Measurements from ENCODE around the gene TBC1D24.

Gene TBC1D24

DNA sequence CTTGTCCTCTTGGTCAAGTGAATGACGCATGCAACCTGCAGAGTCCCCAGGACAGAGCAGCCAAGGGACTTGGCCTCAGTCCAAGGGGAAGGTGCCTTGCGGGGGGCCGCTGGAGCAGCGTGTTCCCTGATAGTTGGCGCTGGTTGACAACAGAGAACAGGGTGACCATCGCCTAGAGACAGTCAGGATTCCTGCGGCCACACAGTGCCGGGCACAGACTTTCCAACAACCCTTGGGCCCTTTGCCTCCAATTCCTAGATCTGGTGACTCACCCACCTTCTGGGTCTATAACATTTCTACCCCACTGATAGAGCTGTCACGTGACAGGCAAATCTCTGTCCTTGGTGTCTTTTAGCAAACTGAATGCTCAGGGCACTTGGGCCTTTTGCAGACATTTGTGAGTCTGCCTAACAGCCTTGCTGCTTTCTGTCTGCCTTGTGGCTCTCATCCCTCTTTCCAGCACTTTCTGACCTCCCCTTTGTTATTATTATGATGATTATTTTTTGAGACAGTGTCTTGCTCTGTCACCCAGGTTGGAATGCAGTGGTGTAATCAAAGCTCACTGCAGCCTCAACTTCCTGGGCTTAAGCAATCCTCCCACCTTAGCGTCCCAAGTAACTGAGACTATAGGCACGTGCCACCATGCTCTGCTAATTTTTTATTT is 26.9 kb upstream of the TBC1D24 start:
- H3K9me2 ChIP-seq (replicated peaks; ENCODE audit: insufficient read depth, low read length): no peaks in the 10 kb centered on the region
- no peak overlapping the region for H2AFZ ChIP-seq (ENCODE audit: low read depth, low read length, severe bottlenecking)
- no peak overlapping the region for H3K27ac ChIP-seq (ENCODE audit: low read depth, low read length)
- no peaks in the 10 kb centered on the region for H3K79me2 ChIP-seq (ENCODE audit: insufficient read depth, low read length)
- H3K9me3 ChIP-seq (ENCODE audit: insufficient read depth, low read length): no peaks in the 10 kb centered on the region
- no peak overlapping the region for H3K4me3 ChIP-seq (ENCODE audit: insufficient read depth, low read length, poor library complexity, severe bottlenecking)
- peaks cover 18% of the 10 kb centered on the region; the same call in 1 of the 2 replicates for H3K36me3 ChIP-seq (ENCODE audit: low read length)
- no peak overlapping the region for H3K9ac ChIP-seq (ENCODE audit: low read length)
- no peaks in the 10 kb centered on the region for H3K27me3 ChIP-seq (ENCODE audit: low read length)
- H4K20me1 ChIP-seq (ENCODE audit: low read depth, low read length): no peaks in the 10 kb centered on the region; the same call in 1 of the 2 replicates
- no peak overlapping the region for H3K4me2 ChIP-seq (ENCODE audit: low read depth, low read length, poor library complexity, severe bottlenecking)
- TF ChIP-seq EZH2phosphoT487 (conservative IDR thresholded peaks at IDR 0.05; ENCODE audit: low read length): no peak
- TF ChIP-seq, protein P1, sequence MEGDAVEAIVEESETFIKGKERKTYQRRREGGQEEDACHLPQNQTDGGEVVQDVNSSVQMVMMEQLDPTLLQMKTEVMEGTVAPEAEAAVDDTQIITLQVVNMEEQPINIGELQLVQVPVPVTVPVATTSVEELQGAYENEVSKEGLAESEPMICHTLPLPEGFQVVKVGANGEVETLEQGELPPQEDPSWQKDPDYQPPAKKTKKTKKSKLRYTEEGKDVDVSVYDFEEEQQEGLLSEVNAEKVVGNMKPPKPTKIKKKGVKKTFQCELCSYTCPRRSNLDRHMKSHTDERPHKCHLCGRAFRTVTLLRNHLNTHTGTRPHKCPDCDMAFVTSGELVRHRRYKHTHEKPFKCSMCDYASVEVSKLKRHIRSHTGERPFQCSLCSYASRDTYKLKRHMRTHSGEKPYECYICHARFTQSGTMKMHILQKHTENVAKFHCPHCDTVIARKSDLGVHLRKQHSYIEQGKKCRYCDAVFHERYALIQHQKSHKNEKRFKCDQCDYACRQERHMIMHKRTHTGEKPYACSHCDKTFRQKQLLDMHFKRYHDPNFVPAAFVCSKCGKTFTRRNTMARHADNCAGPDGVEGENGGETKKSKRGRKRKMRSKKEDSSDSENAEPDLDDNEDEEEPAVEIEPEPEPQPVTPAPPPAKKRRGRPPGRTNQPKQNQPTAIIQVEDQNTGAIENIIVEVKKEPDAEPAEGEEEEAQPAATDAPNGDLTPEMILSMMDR (IDR thresholded peaks at IDR 0.05; ENCODE audit: insufficient read depth, low read length, poor library complexity, severe bottlenecking): no peak
- no peaks in the 10 kb centered on the region for H3F3A ChIP-seq (ENCODE audit: insufficient read depth)

DNA sequence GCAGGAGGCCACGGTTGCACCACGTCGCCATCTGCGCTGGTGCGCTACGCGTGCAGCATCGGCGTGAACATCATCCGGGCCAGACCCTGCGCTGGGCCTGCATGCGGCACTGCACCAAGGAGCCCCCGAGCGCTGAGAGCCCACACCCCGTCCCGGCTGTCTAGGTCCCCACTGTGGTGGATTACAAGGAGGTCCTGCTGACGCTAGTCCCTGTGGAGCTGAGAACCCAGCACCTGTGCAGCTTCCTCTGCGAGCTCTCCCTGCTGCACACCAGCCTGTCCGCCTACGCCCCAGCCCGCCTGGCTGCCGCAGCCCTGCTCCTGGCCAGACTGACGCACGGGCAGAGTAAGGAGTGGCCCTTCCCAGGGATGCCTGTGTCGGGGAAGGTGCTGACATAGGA is 25.8 kb upstream of the TBC1D24 start:
- Histone ChIP-seq H3K27me3 (ENCODE audit: low read length) (no peaks in the 10 kb centered on the region), H3K9ac (ENCODE audit: low read length) (no peak overlapping the region), H3K4me2 (ENCODE audit: low read depth, low read length, poor library complexity, severe bottlenecking) (no peak overlapping the region), H4K20me1 (ENCODE audit: low read depth, low read length) (no peaks in the 10 kb centered on the region; the same call in 1 of the 2 replicates), H3K4me3 (ENCODE audit: insufficient read depth, low read length, poor library complexity, severe bottlenecking) (no peak overlapping the region), H3K79me2 (ENCODE audit: insufficient read depth, low read length) (no peaks in the 10 kb centered on the region), H3K36me3 (ENCODE audit: low read length) (peaks cover 12% of the 10 kb centered on the region; the same call in 1 of the 2 replicates), H3F3A (ENCODE audit: insufficient read depth) (no peaks in the 10 kb centered on the region), H3K9me3 (ENCODE audit: insufficient read depth, low read length) (no peaks in the 10 kb centered on the region), H3K9me2 (replicated peaks; ENCODE audit: insufficient read depth, low read length) (no peaks in the 10 kb centered on the region), H3K27ac (ENCODE audit: low read depth, low read length) (no peak overlapping the region), H2AFZ (ENCODE audit: low read depth, low read length, severe bottlenecking) (no peak overlapping the region)
- TF ChIP-seq EZH2phosphoT487 (conservative IDR thresholded peaks at IDR 0.05; ENCODE audit: low read length): no peak
- TF ChIP-seq, protein P1 (IDR thresholded peaks at IDR 0.05; ENCODE audit: insufficient read depth, low read length, poor library complexity, severe bottlenecking): no peak

DNA sequence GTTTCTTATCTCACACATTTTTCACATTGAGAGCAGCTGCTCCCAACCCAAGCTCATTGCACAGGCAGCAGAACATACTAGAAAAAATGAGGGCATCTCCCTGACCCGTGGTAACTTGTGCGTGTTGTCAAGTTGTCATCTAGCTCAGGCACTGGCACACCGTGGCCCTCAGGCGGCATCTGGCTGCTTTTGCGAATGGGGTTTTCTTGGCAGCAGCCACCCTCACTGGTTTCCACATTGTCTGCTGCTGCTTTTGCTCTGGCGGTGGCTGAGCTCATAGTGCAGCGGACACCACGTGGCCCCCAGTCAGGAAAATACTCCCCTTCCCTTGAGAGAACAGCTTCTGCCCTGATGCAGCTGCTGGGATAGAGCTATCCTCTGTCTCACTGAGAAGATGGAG is 24.4 kb upstream of the TBC1D24 start:
- no peak overlapping the region for H2AFZ ChIP-seq (ENCODE audit: low read depth, low read length, severe bottlenecking)
- H3K9ac ChIP-seq (ENCODE audit: low read length): no peak overlapping the region
- no peaks in the 10 kb centered on the region for H3K27me3 ChIP-seq (ENCODE audit: low read length)
- no peak overlapping the region for H3K4me2 ChIP-seq (ENCODE audit: low read depth, low read length, poor library complexity, severe bottlenecking)
- H3F3A ChIP-seq (ENCODE audit: insufficient read depth): no peaks in the 10 kb centered on the region
- no peaks in the 10 kb centered on the region for H3K9me2 ChIP-seq (replicated peaks; ENCODE audit: insufficient read depth, low read length)
- no peaks in the 10 kb centered on the region; the same call in 1 of the 2 replicates for H4K20me1 ChIP-seq (ENCODE audit: low read depth, low read length)
- H3K36me3 ChIP-seq (ENCODE audit: low read length): peaks cover 15% of the 10 kb centered on the region; the same call in 1 of the 2 replicates
- H3K79me2 ChIP-seq (ENCODE audit: insufficient read depth, low read length): no peaks in the 10 kb centered on the region
- no peak overlapping the region for H3K4me3 ChIP-seq (ENCODE audit: insufficient read depth, low read length, poor library complexity, severe bottlenecking)
- H3K27ac ChIP-seq (ENCODE audit: low read depth, low read length): no peak overlapping the region
- no peaks in the 10 kb centered on the region for H3K9me3 ChIP-seq (ENCODE audit: insufficient read depth, low read length)
- TF ChIP-seq EZH2phosphoT487 (conservative IDR thresholded peaks at IDR 0.05; ENCODE audit: low read length): no peak
- TF ChIP-seq, protein P1 (IDR thresholded peaks at IDR 0.05; ENCODE audit: insufficient read depth, low read length, poor library complexity, severe bottlenecking): no peak

All from SU-DHL-6 (cell line).